ENCODE measurements around the gene ACAP3.
A peak's percentile ranks its signal among the peaks of the same experiment; 100 is the strongest.
"Not testable (repeated sequence)": the region's sequence is repeated elsewhere in the genome, so short reads cannot be mapped to it uniquely, and the experiment has no call there.

The ACAP3 gene

DNA sequence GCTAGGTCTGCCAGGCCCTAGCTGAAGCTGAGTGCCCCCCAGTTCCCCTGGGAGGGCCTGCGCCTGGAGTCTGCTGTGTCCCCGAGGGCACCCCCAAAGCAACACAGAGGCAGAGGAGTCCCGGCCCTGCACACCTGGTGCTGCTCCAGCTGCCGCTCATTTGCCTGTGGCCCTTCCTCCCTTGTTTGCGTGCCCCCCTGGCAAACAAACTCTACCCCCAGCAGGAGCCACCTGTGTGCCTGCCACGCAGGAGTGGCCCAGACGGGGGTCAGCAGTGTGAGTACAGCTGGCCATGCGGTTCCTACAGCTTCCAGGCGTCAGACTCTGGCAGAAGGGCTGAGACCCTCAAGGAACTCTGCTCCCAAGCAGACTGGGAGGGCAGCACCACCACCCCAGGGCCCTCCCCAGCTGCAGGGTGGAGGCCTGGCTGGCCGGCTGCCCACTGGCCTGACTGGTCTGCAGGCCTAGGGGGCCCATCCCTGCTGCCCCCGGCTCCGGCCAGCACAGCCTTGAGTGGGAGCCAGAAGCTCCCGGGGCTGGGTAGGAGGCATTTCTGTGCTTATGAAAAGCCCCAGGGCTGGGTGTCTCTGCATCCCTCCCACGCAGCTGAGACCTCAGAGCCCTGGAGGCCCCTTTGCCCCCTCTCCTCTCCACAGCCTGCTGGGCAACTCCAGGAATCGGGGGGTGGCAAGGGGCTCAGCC, 22.8 kb upstream of the ACAP3 start:
- peak; percentile 77 for DNase-seq (ENCODE audit: low spot score)

DNA sequence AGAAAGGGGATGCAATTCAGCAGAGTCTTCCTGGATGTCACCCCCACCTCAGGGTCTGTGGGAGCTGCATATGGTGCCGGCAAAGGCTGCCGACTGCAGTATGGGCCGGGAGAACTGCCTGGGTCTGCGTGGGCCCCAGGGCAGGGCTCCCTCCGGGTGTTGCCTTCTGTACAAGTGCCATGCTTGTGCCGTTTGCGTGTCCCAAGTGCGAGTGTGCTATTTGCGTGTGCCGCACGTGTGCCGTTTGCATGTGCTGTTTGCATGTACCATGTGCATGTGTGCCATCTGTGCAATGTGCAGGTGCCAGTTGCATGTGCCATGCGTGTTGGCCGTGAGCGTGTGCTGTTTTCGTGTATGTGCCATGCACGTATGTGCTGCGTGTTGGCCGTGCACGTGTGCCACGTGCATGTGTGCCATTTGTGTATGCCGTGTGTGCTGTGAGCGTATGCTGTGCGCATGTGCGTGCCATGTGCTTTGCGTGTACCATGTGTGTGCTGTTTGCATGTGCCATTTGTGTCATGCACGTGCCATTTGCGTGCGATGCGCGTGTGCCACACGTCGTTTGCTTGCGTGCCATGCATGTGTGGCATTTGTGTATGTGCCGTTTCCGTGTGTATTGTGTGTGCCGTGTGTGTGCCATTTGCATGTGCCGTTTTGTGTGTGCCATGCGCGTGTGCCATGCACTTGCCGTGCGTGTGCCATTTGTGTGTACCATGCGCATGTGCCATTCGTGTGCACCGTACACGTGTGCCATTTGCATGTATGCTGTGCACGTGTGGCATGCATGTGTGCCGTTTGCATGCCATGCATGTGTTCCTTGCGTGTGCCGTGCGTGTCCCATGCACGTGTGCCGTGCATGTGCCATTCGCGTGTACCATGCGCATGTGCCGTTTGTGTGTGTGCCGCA, 21.8 kb upstream of the ACAP3 start:
- DNase-seq (ENCODE audit: low spot score), result no peak

DNA sequence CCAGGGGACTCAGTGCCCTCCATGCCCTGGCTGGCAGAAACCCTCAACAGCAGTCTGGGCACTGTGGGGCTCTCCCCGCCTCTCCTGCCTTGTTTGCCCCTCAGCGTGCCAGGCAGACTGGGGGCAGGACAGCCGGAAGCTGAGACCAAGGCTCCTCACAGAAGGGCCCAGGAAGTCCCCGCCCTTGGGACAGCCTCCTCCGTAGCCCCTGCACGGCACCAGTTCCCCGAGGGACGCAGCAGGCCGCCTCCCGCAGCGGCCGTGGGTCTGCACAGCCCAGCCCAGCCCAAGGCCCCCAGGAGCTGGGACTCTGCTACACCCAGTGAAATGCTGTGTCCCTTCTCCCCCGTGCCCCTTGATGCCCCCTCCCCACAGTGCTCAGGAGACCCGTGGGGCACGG, 20.5 kb upstream of the ACAP3 start:
- no peak for DNase-seq (ENCODE audit: low spot score)

DNA sequence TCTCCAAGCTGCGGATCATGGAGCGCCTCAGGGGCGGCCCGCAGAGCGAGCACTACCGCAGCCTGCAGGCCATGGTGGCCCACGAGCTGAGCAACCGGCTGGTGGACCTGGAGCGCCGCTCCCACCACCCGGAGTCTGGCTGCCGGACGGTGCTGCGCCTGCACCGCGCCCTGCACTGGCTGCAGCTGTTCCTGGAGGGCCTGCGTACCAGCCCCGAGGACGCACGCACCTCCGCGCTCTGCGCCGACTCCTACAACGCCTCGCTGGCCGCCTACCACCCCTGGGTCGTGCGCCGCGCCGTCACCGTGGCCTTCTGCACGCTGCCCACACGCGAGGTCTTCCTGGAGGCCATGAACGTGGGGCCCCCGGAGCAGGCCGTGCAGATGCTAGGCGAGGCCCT, 19.6 kb upstream of the ACAP3 start:
- no peak for DNase-seq (ENCODE audit: low spot score)

DNA sequence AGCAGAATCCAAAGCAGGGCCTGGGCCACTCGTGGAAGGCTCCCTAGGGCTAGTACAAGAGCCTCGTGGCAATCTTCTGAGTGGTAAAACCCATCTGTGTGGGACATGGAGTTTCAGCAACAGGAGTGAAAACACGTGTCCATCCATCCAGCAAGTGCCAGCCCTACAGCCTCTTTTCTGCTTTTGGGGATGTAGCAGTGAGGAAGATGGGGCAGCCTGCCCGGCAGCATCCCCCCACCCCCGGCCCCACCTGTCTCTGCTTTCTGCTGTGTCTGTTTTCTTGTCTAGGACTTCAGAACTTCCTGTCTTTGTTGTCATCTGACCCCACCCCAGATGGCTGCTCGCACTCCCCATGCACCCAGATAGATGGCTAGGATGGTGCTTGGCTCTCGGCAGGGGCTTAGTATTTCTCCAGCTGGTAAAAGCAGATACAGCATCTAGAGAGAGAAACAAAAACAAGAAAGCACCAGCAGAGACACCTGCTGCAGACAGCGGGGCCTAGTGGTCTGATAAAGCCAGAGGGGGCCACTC, 18.4 kb upstream of the ACAP3 start:
- no peak for DNase-seq (ENCODE audit: low spot score)

DNA sequence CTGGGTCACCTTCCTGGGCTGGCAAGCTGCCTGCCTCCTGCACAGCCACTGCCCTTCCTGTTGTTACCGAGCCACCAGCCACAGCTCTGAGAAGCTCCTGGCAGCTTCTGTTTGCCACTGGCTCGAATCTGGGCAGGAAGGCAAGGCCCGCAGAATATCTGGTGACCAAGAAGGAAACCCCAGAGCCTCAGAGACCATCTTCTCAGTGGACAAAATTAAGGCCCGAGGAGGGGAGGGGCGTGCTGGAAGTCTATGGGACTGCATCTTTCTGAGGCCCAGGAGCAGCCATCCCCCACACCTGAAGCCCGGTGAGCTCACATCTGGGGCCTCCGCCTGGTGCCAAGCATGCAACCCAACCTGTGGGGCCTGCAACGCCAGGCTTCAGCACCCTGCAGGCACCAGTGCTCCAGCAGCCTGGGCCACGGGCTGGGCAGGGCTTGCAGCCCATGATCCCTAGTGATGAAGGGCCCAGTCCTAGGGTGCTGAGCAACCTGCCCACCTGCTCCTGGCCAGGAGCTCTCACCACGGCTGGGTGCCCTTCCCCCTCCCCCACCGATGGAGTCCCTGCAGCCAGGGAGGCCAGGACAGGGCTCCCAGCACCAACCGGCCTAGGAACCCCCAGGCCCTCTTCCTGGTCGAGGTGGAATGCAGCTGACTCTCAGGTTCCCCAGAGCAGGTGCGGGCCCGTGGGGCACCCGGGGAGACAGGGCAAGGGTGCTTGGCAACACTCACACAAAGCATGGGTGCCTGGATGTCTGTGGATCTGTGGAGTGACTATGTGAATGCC, 17.8 kb upstream of the ACAP3 start:
- no peak for DNase-seq (ENCODE audit: low spot score)

DNA sequence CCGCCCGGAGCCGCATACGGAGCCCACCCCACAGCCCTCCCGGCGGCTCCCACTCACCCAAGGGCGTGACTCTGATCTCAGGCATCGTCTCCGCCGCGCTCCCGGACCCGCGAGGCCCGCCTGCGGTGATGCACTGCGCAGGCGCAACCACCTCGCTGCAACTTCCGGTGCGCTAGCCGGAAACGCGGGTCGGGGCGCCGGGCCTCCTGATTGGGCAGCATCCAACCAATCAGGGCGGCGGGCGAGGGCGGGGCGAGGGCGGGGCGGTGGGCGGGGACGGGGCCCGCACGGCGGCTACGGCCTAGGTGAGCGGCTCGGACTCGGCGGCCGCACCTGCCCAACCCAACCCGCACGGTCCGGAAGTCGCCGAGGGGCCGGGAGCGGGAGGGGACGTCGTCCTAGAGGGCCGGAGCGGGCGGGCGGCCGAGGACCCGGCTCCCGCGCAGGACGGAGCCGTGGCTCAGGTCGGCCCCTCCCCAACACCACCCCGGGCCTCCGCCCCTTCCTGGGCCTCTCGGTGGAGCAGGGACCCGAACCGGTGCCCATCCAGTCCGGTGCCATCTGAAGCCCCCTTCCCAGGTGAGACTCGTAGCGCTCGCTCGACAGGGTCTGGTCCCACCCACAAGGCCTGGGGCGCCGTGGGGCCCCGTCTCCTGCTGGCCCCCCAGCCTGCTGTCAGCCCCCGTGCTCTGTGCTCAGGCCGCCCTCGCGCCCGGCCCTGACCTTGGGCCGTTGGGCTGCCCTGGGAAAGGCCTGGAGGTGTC, 17.0 kb upstream of the ACAP3 start, which contains the start of the genes CPTP and INTS11:
TSS of gene CPTP (plus strand) at position 279 of the 764 bp plus-strand sequence. CDS start 2,109 bp downstream, outside the sequence.
TSS of gene INTS11 (minus strand) at position 137 of the 764 bp plus-strand sequence. CDS start at position 85, 52 bp downstream.
- DNase-seq (ENCODE audit: low spot score), result peak; percentile 96

DNA sequence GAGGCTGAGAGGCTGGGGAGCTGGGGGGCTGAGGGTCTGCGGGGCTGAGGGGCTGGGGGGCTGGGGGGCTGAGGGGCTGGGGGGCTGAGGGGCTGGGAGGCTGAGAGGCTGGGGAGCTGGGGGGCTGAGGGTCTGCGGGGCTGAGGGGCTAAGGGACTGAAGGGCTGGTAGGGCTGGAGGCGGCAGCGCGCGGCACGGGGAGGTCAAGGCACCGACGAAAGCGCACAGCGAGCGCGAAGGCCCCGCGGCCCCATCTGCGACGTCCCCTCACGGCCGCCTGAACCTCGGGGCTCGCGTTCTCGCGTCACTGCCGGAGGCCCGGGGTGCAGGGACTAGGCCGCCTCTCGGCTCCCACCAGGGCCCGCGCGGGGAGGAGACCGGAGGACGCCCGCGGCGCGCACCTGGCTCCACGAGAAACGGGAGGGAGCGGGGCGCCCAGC, 16.4 kb upstream of the ACAP3 start:
- no peak for DNase-seq (ENCODE audit: low spot score)

DNA sequence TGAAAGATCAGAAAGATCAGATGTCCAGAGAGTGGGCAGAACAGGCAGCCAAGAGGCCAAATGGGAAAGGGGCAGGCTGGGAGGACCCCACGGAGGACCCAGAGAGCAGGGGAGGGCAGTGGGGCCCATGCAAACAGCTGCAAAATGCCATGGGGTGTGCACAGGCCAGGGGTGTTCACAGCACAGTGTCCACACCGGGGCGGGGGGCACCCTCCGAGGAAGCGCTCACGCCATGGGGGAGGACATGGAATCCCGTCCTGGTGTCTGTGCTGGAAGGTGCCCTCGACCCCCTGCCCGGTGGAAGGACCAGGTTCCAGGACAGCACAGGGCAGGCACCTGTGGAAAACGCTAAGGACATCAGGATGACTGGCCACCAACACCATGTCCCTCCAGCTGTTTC, 15.2 kb upstream of the ACAP3 start:
- DNase-seq (ENCODE audit: low spot score), result no peak

DNA sequence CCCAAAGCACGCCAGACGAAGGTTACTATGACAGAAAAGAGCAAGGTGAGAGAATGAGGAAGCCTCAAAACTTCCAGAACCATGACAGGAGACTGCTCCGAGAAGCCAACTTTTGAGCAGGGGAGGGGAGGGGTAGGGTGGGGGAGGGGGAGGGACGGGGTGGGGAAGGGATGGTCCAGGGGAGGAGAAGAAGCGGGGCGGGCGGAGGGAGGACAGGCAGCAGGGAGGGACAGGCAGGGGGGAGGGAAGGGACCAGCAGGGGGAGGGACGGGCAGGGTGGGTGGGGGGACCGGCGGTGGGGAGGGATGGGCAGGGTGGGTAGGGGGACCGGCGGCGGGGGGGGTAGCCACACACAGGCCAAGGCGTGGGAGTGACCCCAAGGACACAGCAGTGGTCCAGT, 14.7 kb upstream of the ACAP3 start:
- DNase-seq (ENCODE audit: low spot score), result no peak

DNA sequence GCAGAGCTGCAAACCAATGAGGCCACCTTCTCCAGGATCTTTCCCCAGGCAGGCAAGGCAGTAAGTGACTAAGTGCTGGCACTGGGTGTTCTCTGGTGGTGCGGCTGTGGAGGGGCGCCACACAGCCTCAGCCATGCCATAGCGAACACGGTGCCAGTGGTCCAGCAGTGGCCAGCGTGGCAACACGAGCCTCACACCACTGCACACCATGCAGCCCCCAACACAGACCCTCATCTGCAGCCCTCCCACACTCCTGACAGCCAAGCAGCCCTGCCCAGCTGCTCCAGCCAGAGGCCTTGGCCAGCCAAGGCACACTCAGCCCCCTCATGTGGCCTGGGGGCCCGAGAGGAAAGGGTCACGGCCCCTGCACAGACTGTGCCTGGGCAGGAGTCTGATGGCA, 13.7 kb upstream of the ACAP3 start:
- no peak for DNase-seq (ENCODE audit: low spot score)

DNA sequence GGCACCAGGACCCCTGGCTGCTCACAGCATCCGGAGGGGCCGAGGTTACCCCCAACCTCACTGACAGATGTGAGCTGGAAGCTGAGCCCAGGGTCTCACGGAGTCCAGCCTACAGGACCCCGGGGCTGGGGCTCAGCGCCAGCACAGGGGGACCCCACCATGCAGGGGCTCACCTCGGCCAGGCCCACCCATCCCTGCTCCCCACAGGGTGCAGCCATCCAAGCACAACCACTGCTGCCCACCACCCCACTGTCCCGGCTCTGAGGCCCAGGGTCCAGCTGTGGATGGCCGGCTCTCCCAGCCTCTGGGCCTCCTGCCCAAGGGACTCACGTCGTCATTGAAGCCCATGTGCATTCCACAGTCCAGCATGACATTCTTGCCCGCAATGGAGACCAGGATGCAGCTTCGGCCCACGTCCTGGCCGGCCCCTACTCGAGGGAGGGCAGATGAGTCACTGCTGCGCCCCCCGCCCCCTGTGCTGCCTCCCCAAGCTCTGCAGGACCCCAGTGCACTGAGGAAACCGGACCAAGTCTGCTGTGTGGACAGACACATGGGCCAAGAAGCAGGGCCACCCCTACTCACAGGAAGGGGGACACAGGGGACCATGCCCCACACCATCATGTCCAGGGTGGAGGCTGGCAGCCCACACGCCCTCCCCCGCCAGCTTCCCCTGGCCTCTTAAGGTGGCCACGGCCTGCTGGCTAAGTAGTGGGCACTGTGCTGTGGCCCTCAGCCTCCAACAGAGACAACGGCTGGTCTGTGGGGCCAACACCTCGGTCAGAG, 13.1 kb upstream of the ACAP3 start:
- no peak for DNase-seq (ENCODE audit: low spot score)

DNA sequence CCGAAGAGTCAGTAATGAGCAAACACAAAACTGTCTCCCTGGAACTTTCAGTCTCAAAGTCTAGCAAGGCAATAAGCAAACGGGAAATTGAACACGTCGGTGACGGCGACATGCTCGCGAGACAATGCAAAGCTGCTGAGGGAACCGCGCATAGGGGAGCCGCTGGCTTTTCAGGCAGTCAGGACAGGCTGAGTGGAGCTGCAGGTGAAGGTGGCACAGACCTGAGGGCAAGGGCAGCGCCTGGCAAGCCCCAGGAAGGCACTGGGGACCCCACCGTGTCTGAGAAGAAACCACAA, 11.9 kb upstream of the ACAP3 start:
- no peak for DNase-seq (ENCODE audit: low spot score)

DNA sequence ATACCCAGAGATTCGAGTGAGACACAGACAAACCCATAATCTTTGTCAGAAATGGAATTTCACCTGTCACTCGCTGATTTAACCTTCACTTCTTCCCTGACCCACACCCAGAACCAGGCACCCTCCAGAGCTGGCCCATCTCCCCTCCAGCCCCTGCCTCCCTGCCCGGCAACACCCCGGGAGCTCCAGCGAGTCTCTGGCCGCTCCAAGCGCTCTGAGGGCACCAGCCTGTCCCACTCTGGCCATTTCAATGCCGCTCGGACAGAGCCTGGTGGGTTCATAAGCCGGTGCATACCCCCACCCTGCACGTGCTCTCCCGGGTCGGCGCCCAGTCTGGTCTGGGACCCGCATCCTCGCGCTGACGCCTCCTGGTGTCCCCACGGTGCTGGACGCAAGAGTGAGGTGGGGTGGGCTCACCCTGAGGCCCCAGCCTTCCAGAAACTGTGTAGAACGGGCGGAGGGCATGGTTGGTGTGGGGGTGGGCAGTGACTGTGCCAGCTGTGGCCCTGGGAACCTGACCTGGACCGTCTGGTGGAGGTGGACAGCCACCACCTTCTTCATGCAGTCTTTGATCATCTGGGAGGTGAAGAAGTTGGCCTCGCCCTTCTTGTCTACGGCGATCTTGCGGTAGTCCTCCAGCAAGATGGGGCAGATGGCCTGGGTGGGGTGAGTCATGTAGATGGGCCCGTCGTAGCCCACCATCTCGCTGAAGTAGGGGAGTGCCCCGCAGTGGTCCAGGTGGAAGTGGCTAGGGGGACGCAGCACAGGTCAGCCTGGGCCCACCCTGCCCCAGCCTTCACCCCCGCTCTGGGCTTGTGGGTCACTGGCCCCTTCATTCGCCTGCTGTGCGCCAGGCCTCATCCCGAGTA, 11.3 kb upstream of the ACAP3 start:
- no peak for DNase-seq (ENCODE audit: low spot score)

DNA sequence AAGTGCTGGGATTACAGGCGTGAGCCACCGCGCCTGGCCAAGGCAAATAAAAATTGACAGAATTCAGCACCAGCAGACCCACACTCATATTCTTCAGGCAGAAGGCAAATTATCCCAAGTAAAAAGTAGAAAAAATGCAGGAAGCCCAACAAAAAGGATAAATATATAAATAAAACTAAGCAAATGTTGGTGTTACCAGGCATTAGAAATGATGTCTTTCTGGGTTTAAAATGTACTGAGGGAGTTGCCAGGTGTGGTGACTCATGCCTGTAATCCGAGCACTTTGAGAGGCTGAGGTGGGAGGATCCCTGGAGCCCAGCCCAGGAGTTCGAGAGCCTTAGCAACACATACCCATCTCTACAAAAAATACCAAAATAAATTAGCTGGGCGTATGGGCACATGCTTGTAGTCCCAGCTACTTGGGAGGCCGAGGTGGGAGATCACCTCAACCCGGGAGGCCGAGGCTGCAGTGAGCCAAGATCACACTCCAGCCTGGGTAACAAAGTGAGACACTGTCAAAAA, 10.5 kb upstream of the ACAP3 start:
- DNase-seq (ENCODE audit: low spot score), result no peak

DNA sequence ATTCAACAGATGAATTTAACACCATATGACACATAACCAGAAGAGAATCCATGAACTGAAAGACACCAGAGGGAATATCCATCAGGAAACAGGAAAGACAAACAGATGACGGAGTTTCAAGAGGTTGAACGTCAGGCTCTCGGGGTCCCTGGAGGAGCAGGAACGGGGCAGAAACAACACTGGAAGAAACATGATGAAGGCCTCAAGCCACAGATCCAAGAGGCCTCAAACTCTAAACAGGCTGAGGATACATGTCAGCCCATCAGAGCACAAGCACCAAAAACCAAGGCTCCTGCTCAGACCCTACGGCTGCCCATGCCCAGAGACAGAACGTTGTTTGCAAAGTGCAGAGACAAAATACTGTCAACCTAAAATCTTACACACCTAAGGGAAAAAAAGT, 9.7 kb upstream of the ACAP3 start:
- no peak for DNase-seq (ENCODE audit: low spot score)

DNA sequence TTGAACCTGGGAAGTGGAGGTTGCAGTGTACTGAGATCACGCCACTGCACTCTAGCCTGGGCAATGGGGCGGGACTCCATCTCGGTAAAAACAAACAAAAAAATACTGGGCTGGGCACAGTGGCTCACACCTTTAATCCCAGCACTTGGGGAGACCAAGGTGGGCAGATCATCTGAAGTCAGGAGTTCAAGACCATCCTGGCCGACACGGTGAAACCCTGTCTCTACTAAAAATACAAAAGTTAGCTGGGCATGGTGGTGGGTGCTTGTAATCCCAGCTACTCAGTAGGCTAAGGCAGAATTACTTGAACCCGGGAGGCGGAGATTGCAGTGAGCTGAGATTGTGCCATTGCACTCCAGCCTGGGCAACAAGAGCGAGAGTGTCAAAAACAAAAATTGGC, 8.5 kb upstream of the ACAP3 start:
- DNase-seq (ENCODE audit: low spot score), result not testable (repeated sequence)

DNA sequence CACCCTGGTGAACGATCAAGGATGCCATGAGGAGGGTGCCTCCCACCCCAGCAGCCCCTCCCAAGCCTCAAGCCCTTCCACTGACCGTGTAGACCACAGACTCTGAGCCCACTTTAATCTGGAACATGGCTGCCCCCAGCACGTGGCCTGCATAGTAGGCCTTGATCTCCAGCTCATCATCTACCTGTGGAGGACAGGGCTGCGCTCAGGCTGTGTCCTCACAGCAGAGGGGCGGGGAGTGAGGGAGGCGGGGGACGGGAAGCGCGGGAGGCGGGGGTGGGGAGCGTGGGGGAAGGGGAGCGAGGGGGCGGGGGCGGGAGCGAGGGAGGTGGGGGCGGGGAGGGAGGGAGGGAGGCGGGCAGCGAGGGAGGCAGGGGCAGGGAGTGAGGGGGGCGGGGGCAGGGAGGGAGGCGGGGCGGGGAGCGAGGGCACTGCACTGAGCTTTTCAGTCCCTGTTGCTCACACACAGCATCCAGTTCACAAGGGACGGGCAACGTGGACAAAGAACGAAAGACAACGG, 7.8 kb upstream of the ACAP3 start:
- DNase-seq (ENCODE audit: low spot score), result no peak

DNA sequence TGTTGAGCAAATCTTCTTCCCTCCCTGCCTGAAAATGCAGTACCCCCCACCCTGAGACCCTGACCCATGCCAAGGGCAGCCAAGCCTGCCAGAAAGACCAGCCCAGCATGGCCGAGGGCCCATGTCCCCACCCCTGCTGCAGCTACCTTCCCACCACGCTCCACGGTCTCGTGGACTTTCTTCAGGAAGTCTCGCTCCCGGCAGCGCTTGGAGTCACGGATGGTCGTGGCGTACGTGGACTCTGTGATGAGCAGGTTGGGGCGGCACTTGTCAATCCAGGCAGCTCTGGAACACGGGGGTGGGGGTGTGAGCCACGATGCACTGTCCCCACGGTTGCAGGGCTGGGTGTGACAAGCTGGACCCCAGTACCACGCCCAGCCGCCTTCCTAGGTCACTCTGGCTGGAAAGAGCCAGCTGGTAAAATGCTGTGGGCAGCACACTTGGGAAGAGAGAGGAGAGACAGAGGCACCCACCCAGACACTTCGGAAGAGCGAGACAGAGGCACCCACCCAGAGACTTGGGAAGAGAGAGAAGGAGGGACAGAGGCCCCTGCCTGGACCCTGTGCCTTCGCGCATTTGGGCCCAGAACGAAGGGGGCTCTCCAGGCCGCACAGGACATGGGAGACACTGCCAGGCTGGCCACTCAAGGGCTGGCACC, 7.1 kb upstream of the ACAP3 start:
- no peak for DNase-seq (ENCODE audit: low spot score)

Data from germinal center (tissue), 1 donor.